Liver (tissue), 9 donors: ENCODE data around the gene IRF2BP2. TPM values are rescaled to one million over a fixed set of nuclear protein-coding genes. Genes with fewer than 3 reads are reported as not detected.

Experiments used
- DNase-seq: peaks from one replicate; pipeline ENCODE4 v3.0.0-alpha.2; 2017; ENCODE audit warnings: low spot score
- H3K27ac ChIP-seq, 2 donors: one replicate each; pipeline ENCODE4 v1.7.0; 2013; ENCODE audit warnings: inconsistent platforms in 2 of 2, low read length in 2 of 2, control low read depth in 1 of 2, low read depth in 1 of 2, mild to moderate bottlenecking in 1 of 2
- H3K27me3 ChIP-seq, 4 donors: one replicate each; pipeline versions ENCODE4 v1.6.1 to v1.7.0; 2013; ENCODE audit warnings: low read length in 3 of 4, inconsistent platforms in 1 of 4, mild to moderate bottlenecking in 1 of 4, moderate library complexity in 1 of 4; ENCODE audit not compliant: control insufficient read depth in 4 of 4, insufficient read depth in 4 of 4
- H3K36me3 ChIP-seq, 4 donors: one replicate each; pipeline versions ENCODE4 v1.6.1 to v1.7.0; 2013; ENCODE audit warnings: low read length in 3 of 4, mild to moderate bottlenecking in 3 of 4, low read depth in 1 of 4, moderate library complexity in 1 of 4; ENCODE audit not compliant: control insufficient read depth in 4 of 4, insufficient read depth in 3 of 4
- H3K4me1 ChIP-seq, 4 donors: one replicate each; pipeline versions ENCODE4 v1.6.1 to v1.7.0; 2013; ENCODE audit warnings: low read length in 3 of 4, mild to moderate bottlenecking in 3 of 4, moderate library complexity in 1 of 4; ENCODE audit not compliant: control insufficient read depth in 4 of 4, insufficient read depth in 4 of 4
- H3K4me3 ChIP-seq, 3 donors: one replicate each; pipeline versions ENCODE4 v1.6.1 to v1.7.0; 2013; ENCODE audit warnings: low read length in 3 of 3, control low read depth in 1 of 3, low read depth in 1 of 3, mild to moderate bottlenecking in 1 of 3
- H3K9ac ChIP-seq, 2 donors: one replicate each; pipeline ENCODE4 v1.7.0; 2013; ENCODE audit warnings: low read length in 2 of 2, mild to moderate bottlenecking in 2 of 2, moderate library complexity in 2 of 2, control low read depth in 1 of 2, low read depth in 1 of 2
- H3K9me3 ChIP-seq, 4 donors: one replicate each; pipeline versions ENCODE4 v1.6.1 to v1.7.0; 2013; ENCODE audit warnings: low read length in 3 of 4; ENCODE audit not compliant: control insufficient read depth in 4 of 4
- CTCF ChIP-seq: fragments of 150-350 bp; IDR thresholded peaks from 2 replicates; pipeline ENCODE4 v1.5.1; 2017; ENCODE audit warnings: improper control_type of control experiment, low read depth, low read length; ENCODE audit not compliant: missing input control
- EGR1 ChIP-seq, 2 donors: IDR thresholded peaks; 2 replicates each; pipeline ENCODE4 v1.6.1; 2016 to 2018; ENCODE audit warnings: antibody characterized with exemption in 2 of 2, low read depth in 2 of 2
- FOXA1 ChIP-seq: IDR thresholded peaks from 2 replicates; pipeline ENCODE4 v1.6.1; 2016; ENCODE audit warnings: antibody characterized with exemption
- FOXA2 ChIP-seq: IDR thresholded peaks from 2 replicates; pipeline ENCODE4 v1.6.1; 2016; ENCODE audit warnings: antibody characterized with exemption
- GABPA ChIP-seq, 2 donors: IDR thresholded peaks in 1 of 2; conservative IDR thresholded peaks in 1 of 2; 2 replicates each; pipeline ENCODE4 v1.6.1; 2016; ENCODE audit warnings: antibody characterized with exemption in 2 of 2, mild to moderate bottlenecking in 1 of 2, moderate library complexity in 1 of 2
- HNF4A ChIP-seq, 2 donors: conservative IDR thresholded peaks; 2 replicates each; pipeline ENCODE4 v1.6.1; 2016; ENCODE audit warnings: antibody characterized with exemption in 2 of 2, mild to moderate bottlenecking in 2 of 2
- HNF4G ChIP-seq: IDR thresholded peaks from 2 replicates; pipeline ENCODE4 v1.6.1; 2016; ENCODE audit warnings: antibody characterized with exemption
- JUND ChIP-seq, 2 donors: IDR thresholded peaks; 2 replicates each; pipeline ENCODE4 v1.6.1; 2016; ENCODE audit warnings: antibody characterized with exemption in 2 of 2
- NR2F2 ChIP-seq: IDR thresholded peaks from 2 replicates; pipeline ENCODE4 v1.6.1; 2016; ENCODE audit warnings: antibody characterized with exemption
- RAD21 ChIP-seq, 2 donors: IDR thresholded peaks; 2 replicates each; pipeline ENCODE4 v1.6.1; 2016; ENCODE audit warnings: antibody characterized with exemption in 2 of 2, mild to moderate bottlenecking in 2 of 2
- RXRA ChIP-seq, 2 donors: IDR thresholded peaks; 2 replicates each; pipeline ENCODE4 v1.6.1; 2017 to 2018; ENCODE audit warnings: antibody characterized with exemption in 2 of 2, mild to moderate bottlenecking in 1 of 2
- SP1 ChIP-seq: IDR thresholded peaks from 2 replicates; pipeline ENCODE4 v1.6.1; 2018; ENCODE audit warnings: antibody characterized with exemption, mild to moderate bottlenecking
- TAF1 ChIP-seq: conservative IDR thresholded peaks from 2 replicates; pipeline ENCODE4 v1.6.1; 2016; ENCODE audit warnings: antibody characterized with exemption, mild to moderate bottlenecking
- YY1 ChIP-seq: IDR thresholded peaks from 2 replicates; pipeline ENCODE4 v1.6.1; 2016; ENCODE audit warnings: antibody characterized with exemption, mild to moderate bottlenecking
- ZBTB33 ChIP-seq: IDR thresholded peaks from 2 replicates; pipeline ENCODE4 v1.6.1; 2016; ENCODE audit warnings: antibody characterized with exemption
- WGBS: extraction: QIAGEN DNeasy Blood & Tissue Kit; methylation state at CpG from one replicate; pipeline ENCODE4 v1.1.7; 2013; 5-methylcytosine and 5-hydroxymethylcytosine counted together
- polyA plus RNA-seq, 2 donors: library from polyadenylated mRNA; stranded (reverse) in 1 of 2; unstranded in 1 of 2; fragments of 200-250 nt in 1 of 2; fragments of >200 nt in 1 of 2; fragmentation: Nextera tagmentation in 1 of 2; extraction: Ambion mirVana in 1 of 2; gene quantifications; one replicate each; pipeline versions ENCODE4 v1.2.1 to v1.2.3, GENCODE V29; 2013 to 2015
- total RNA-seq, 2 donors: library from RNA; depleted of rRNA; stranded (reverse); fragments of >200 nt; gene quantifications; one replicate each; pipeline ENCODE4 v1.2.3, GENCODE V29; 2014
- TF ChIP-seq, protein P1 (sequence below): IDR thresholded peaks from 2 replicates; pipeline ENCODE4 v1.6.1; 2016; ENCODE audit warnings: antibody characterized with exemption
- TF ChIP-seq, protein P2 (sequence below): IDR thresholded peaks from 2 replicates; pipeline ENCODE4 v1.6.1; 2016; ENCODE audit warnings: antibody characterized with exemption, mild to moderate bottlenecking
- TF ChIP-seq, protein P3 (sequence below): IDR thresholded peaks from 2 replicates; pipeline ENCODE4 v1.6.1; 2016; ENCODE audit warnings: antibody characterized with exemption
- donor health status: healthy.
- donor health status: healthy.
- donor health status: healthy.
- donor health status: healthy.
- donor health status: healthy.

Gene IRF2BP2
- total and polyA plus RNA-seq, 4 donors, result 22.2 to 48.2 (median 35.4) TPM

DNA sequence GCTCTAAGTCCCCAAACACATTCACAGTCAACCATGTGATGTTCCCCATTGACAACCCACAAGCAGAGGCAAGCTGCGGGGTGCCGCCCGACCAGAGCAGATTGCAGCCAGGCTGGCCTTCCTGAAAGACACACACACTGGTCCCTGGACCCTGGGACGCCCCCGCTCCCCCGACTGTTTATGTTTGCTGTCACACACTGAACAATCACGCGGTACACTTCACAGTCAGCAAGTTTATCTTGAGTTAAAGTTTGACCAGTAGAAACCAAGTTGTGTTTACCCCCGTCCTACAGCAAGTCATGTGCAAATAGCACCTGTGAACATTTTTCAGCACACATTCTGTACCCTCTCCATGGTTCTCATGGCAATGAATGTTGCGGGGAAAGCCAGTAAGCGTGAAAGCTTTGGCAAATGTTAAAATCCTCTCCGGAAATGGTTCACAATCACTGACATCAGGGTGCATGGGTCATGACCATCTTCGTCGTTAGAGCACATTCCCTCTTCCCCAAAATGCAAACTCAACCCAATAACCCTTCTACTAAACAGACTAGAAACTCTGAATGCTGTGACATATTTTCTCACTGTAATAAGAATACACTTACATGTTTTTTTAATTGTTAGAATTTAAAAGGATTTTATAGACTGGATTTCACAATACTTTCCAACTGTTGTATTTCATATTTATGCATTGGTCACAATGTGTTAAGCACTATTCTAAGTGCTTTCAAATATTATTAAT is 33.3 kb upstream of the IRF2BP2 start:
- peak overlapping the region; percentile 81 to 87 for H3K27ac ChIP-seq
- peaks cover 0 to 41% (median 22%) of the 10 kb centered on the region in 4 donors for H3K4me1 ChIP-seq
- H3K27me3 ChIP-seq, result no peaks in the 10 kb centered on the region
- WGBS, result 24% methylated on average over 14 of the region's 14 CpGs
- peak; percentile 73 for DNase-seq
- no peak overlapping the region for H3K4me3 ChIP-seq
- TF ChIP-seq FOXA1 (peak; percentile 95), FOXA2 (peak; percentile 98), JUND (IDR thresholded peaks at IDR 0.05) (peak; percentile 71 to 89), YY1 (peak; percentile 79), HNF4A (conservative IDR thresholded peaks at IDR 0.05) (peak; percentile 96 to 97), HNF4G (peak; percentile 86), RAD21 (IDR thresholded peaks at IDR 0.05) (peak; percentile 74), GABPA (IDR thresholded peaks at IDR 0.05 in 1 of 2, conservative IDR thresholded peaks at IDR 0.05 in 1 of 2) (peak; percentile 44 to 68), ZBTB33 (peak; percentile 94), EGR1 (IDR thresholded peaks at IDR 0.05; ENCODE audit: low read depth in 2 of 2) (peak; percentile 99 to 100), CTCF (no peak), TAF1 (no peak), SP1 (peak; percentile 98), NR2F2 (peak; percentile 49), RXRA (IDR thresholded peaks at IDR 0.05) (peak; percentile 87 to 98)
- TF ChIP-seq, protein P1, sequence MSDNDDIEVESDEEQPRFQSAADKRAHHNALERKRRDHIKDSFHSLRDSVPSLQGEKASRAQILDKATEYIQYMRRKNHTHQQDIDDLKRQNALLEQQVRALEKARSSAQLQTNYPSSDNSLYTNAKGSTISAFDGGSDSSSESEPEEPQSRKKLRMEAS, result peak; percentile 96
- TF ChIP-seq, protein P2, sequence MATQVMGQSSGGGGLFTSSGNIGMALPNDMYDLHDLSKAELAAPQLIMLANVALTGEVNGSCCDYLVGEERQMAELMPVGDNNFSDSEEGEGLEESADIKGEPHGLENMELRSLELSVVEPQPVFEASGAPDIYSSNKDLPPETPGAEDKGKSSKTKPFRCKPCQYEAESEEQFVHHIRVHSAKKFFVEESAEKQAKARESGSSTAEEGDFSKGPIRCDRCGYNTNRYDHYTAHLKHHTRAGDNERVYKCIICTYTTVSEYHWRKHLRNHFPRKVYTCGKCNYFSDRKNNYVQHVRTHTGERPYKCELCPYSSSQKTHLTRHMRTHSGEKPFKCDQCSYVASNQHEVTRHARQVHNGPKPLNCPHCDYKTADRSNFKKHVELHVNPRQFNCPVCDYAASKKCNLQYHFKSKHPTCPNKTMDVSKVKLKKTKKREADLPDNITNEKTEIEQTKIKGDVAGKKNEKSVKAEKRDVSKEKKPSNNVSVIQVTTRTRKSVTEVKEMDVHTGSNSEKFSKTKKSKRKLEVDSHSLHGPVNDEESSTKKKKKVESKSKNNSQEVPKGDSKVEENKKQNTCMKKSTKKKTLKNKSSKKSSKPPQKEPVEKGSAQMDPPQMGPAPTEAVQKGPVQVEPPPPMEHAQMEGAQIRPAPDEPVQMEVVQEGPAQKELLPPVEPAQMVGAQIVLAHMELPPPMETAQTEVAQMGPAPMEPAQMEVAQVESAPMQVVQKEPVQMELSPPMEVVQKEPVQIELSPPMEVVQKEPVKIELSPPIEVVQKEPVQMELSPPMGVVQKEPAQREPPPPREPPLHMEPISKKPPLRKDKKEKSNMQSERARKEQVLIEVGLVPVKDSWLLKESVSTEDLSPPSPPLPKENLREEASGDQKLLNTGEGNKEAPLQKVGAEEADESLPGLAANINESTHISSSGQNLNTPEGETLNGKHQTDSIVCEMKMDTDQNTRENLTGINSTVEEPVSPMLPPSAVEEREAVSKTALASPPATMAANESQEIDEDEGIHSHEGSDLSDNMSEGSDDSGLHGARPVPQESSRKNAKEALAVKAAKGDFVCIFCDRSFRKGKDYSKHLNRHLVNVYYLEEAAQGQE, result peak; percentile 91
- TF ChIP-seq, protein P3, sequence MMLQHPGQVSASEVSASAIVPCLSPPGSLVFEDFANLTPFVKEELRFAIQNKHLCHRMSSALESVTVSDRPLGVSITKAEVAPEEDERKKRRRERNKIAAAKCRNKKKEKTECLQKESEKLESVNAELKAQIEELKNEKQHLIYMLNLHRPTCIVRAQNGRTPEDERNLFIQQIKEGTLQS, result peak; percentile 74
- peak overlapping the region in 1 of 2 donors; percentile 24 for H3K9ac ChIP-seq
- H3K36me3 ChIP-seq, result no peaks in the 10 kb centered on the region
- no peaks in the 10 kb centered on the region for H3K9me3 ChIP-seq
